ENCODE results near the gene IL22. TPM values are rescaled to one million over a fixed set of nuclear protein-coding genes. Genes with fewer than 3 reads are reported as not detected.

IL22 gene
- total RNA-seq, 4 donors from 2014 or later = not detected

DNA sequence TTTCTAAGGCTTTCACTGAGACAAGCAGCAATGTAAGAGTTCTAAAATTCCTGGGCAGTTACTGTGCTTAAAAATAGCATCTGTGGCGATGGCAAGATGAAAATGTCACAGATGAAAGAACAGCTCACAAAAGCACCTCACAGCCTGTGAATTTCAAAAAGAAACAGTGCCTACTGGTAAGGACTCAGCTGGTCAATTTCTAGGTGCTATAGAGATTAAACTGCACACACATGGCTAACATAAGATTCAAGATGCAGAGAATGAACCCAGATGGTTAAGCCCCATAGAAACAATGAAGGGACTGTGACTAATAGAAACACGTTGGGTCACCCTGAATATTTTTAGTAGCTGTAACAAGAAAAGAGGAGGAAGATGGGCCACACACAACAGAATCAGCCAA is 15.8 kb downstream of the IL22 start:
- H3K9me3 ChIP-seq = no peaks in the 10 kb centered on the region
- no peak for DNase-seq (ENCODE audit: low spot score in 2 of 2)
- TF ChIP-seq POLR2AphosphoS5 (IDR thresholded peaks at IDR 0.05) (no peak), POLR2A (IDR thresholded peaks at IDR 0.05) (no peak), EP300 (IDR thresholded peaks at IDR 0.05) (no peak)
- TF ChIP-seq, protein P1, sequence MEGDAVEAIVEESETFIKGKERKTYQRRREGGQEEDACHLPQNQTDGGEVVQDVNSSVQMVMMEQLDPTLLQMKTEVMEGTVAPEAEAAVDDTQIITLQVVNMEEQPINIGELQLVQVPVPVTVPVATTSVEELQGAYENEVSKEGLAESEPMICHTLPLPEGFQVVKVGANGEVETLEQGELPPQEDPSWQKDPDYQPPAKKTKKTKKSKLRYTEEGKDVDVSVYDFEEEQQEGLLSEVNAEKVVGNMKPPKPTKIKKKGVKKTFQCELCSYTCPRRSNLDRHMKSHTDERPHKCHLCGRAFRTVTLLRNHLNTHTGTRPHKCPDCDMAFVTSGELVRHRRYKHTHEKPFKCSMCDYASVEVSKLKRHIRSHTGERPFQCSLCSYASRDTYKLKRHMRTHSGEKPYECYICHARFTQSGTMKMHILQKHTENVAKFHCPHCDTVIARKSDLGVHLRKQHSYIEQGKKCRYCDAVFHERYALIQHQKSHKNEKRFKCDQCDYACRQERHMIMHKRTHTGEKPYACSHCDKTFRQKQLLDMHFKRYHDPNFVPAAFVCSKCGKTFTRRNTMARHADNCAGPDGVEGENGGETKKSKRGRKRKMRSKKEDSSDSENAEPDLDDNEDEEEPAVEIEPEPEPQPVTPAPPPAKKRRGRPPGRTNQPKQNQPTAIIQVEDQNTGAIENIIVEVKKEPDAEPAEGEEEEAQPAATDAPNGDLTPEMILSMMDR (IDR thresholded peaks at IDR 0.05) = no peak
- 50% methylated on average over 2 of the region's 2 CpGs for WGBS
- peaks cover 7% of the 10 kb centered on the region for H3K4me1 ChIP-seq
- H3K27ac ChIP-seq = no peak overlapping the region
- H3K36me3 ChIP-seq = no peaks in the 10 kb centered on the region
- no peaks in the 10 kb centered on the region for H3K27me3 ChIP-seq
- H3K4me3 ChIP-seq = no peak overlapping the region

DNA sequence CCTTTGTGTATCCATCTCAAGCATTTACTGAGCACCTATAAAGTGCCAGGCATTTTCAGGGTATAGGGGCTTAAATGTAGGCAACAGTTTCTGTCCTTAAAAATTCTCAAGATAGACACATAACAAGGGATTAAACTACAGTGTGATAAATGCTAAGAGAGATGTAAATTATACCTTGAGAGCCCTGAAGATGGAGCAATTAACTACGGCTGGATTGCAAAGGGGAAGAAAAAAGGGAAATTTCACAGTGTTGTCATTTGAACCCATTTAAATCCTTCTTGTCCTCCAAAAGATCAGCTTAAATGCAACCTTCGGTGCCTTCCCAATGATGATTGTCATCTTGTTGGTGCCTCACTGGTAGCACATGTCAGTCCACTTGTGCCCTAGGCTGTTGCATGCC is 16.3 kb downstream of the IL22 start:
- TF ChIP-seq, protein P1 (IDR thresholded peaks at IDR 0.05) = no peak
- no peak for TF ChIP-seq EP300 (IDR thresholded peaks at IDR 0.05)
- no peak for TF ChIP-seq POLR2AphosphoS5 (IDR thresholded peaks at IDR 0.05)
- no peak for TF ChIP-seq POLR2A (IDR thresholded peaks at IDR 0.05)
- no peak for DNase-seq (ENCODE audit: low spot score in 2 of 2)
- WGBS = 59% methylated on average over 2 of the region's 2 CpGs
- H3K36me3 ChIP-seq = no peaks in the 10 kb centered on the region
- no peaks in the 10 kb centered on the region for H3K9me3 ChIP-seq
- H3K27me3 ChIP-seq = no peaks in the 10 kb centered on the region
- peaks cover 7% of the 10 kb centered on the region for H3K4me1 ChIP-seq
- H3K4me3 ChIP-seq = peak overlapping the region; percentile 27
- H3K27ac ChIP-seq = no peak overlapping the region

DNA sequence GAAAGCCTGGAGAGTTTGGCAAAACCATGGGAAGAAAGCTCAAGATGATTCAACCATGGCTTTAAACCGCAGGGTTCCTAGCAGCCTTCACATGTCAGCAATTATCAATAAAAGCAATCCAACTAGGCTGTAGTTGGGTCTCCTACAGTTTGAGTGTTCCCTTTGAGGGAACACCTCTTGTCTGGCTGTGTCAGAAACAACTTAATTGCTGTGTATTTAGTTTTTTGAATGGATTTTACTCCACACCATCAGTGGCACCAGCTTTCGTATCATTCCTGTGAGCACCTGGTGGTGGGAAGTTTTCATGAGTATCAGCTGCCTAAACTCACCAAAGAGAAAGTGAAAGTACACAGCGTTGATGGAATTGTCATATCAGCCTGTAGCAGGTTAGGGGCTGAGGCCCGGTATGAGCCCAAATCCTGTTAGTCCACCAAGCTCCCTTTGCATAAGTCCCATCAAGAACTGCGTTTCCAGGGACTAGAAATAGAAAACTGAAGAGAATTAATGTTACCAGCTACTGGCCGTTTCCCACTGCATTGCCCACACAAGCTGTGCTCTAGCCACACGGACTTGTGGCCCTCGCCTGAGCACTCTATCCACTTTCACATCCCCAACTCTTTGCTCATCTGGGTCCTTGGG is 16.9 kb downstream of the IL22 start:
- TF ChIP-seq POLR2A (IDR thresholded peaks at IDR 0.05) = no peak
- no peak for TF ChIP-seq POLR2AphosphoS5 (IDR thresholded peaks at IDR 0.05)
- TF ChIP-seq EP300 (IDR thresholded peaks at IDR 0.05) = no peak
- TF ChIP-seq, protein P1 (IDR thresholded peaks at IDR 0.05) = no peak
- no peak for DNase-seq (ENCODE audit: low spot score in 2 of 2)
- H3K27ac ChIP-seq = no peak overlapping the region
- peak overlapping the region; percentile 27 for H3K4me3 ChIP-seq
- peaks cover 7% of the 10 kb centered on the region for H3K4me1 ChIP-seq
- H3K36me3 ChIP-seq = no peaks in the 10 kb centered on the region
- no peaks in the 10 kb centered on the region for H3K27me3 ChIP-seq
- 52% methylated on average over 8 of the region's 8 CpGs for WGBS
- no peaks in the 10 kb centered on the region for H3K9me3 ChIP-seq

DNA sequence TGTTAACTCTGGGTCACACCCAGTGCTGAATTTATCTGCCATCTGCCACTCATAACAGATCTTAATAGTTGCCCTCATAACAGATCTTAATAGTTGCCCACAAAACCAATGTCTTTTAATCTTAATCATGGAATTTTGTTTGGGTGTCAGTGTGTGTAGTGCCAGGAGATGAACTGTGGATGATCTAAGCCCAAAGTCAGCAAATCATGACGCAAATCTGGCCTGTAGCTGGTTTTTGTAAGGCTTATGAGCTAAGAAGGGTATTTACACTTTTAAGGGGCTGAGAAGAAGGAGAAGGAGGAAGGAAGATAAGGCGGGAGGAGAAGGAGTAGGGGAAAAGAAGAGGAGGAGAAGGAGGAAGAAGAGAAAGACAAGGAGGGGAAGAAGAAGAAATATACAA is 17.8 kb downstream of the IL22 start:
- WGBS = 84% methylated on average over 2 of the region's 2 CpGs
- Histone ChIP-seq H3K27me3 (no peaks in the 10 kb centered on the region), H3K36me3 (no peaks in the 10 kb centered on the region), H3K4me3 (no peak overlapping the region), H3K27ac (no peak overlapping the region), H3K9me3 (no peaks in the 10 kb centered on the region), H3K4me1 (peaks cover 7% of the 10 kb centered on the region)
- TF ChIP-seq, protein P1 (IDR thresholded peaks at IDR 0.05) = no peak
- TF ChIP-seq POLR2A (IDR thresholded peaks at IDR 0.05) = no peak
- no peak for TF ChIP-seq POLR2AphosphoS5 (IDR thresholded peaks at IDR 0.05)
- TF ChIP-seq EP300 (IDR thresholded peaks at IDR 0.05) = no peak
- no peak for DNase-seq (ENCODE audit: low spot score in 2 of 2)

DNA sequence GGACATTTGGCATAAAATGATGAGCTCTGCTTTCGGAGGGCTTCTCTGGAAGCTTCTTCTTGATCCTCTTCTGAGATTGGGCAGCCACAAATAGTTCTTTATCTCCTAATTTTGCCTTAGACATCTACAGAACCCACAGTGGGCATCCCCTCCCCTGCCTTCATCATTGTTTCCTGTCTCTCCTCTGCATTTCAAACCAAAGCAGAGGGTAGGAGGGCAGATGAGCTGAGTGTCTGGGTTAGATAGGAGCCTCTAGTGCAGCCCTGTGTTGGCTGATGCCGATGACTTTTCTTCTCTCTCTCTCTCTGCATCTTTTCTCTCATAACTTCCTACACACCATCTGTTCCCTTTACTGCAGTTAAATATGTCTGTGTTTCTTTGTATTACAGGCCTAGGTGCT is 19.3 kb downstream of the IL22 start:
- WGBS = 78% methylated on average over 2 of the region's 2 CpGs
- Histone ChIP-seq H3K4me3 (no peak overlapping the region), H3K27ac (no peak overlapping the region), H3K36me3 (no peaks in the 10 kb centered on the region), H3K9me3 (no peaks in the 10 kb centered on the region), H3K27me3 (no peaks in the 10 kb centered on the region), H3K4me1 (no peaks in the 10 kb centered on the region)
- TF ChIP-seq POLR2AphosphoS5 (IDR thresholded peaks at IDR 0.05) (no peak), EP300 (IDR thresholded peaks at IDR 0.05) (no peak), POLR2A (IDR thresholded peaks at IDR 0.05) (no peak)
- TF ChIP-seq, protein P1 (IDR thresholded peaks at IDR 0.05) = no peak
- no peak for DNase-seq (ENCODE audit: low spot score in 2 of 2)

Measured in suprapubic skin (tissue), 4 donors.